ENCODE results near the gene PLA2G2C. TPM values are rescaled to one million over a fixed set of nuclear protein-coding genes. Genes with fewer than 3 reads are reported as not detected.

The PLA2G2C gene
- polyA plus RNA-seq, 4 donors, result 0.14 to 0.21 (median 0.14) TPM; not detected in 1

DNA sequence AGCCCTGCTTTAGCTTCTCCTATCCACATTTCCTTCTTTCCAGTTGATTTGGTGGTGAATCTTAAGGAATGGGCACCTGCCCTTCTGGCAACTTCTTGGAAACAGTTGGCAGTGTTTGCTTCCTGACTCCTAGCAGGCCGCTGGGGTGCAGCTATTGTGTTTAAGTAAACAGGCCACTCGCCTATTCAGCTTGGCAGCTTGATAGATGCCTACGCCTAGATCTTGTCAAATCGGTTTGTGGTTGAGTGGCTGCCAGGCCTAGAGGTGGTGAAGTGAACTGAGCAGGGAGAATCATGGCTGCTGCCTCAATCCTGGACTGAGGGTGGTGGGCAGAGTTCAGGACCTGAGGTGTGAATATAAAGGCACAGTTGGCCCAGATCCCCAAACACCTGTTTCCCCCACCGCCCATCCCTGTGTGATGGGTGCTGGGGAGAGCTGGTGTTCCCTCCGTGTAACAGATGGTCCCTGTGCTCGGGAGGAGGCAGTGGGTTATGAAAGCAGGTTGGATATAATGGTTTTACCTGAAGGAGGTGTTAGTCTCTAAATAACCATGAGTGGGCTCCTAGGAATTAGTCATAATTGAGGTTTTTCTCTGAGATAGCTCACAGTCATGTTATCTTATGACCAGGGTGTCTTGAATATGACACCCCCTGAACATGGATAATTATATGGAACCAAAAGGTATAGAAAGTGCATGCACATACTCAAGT, 940 bp upstream of the PLA2G2C start:
- no peak for DNase-seq (ENCODE audit: low read depth in 4 of 4, low spot score in 2 of 4)

DNA sequence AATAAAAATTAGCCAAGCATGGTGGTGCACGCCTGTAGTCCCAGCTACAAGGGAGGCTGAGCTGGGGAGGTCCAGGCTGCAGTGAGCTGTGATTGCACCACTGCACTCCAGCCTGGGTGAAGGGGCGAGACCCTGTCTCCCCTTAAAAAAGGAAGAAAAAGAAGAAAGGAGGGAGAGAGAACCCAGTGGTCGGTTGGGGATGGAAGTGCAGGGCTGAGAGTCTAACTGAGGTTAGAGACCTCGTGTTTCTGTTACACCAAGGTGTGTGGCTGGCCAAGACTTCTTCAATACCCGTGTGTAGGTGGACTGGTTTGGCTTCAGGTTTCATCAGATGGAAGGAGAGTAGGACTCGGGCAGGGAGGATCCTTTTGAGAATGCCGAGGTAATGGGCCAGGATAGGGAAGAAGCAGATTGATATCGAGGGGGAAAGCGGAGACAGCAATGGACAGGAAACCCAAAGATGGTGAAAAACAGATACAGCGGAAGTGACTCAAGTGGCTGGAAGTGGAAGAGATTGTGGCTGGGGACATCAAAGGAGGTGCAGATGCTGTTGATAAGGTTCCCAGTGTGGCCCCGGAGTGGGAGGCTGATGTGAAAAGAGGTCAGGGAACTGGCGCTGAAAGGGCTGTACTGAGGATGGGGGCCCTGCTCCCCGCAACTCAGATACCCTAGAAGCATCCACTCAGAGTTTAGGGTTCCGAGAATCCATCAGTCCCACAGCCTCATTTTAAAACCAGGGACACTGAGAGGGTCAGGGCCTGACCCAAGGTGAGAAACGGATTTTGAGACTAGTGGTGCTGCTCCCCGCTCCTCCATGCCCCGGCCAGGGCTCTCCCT, 1.1 kb downstream of the PLA2G2C start:
- no peak for DNase-seq (ENCODE audit: low read depth in 4 of 4, low spot score in 2 of 4)

DNA sequence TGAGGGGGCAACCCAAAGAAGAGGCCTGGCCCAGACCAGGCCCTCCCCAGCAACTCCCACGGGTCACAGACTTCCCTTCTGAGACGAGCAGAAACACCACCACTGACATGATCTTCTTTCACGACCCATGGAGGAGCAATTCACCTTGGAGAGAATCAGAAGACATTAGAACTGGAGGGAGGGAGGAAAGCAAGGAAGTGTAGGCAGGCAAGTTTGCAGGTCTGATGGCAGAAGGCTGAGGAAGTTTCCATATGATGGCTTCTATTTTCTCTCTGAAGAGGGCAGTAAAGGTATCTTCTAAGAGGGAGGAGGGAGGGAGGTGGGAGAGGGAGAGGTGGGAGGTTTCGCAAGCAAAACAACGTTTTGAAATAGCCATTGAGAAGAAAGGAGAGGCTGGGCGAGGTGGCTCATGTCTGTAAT, 1.8 kb downstream of the PLA2G2C start:
- DNase-seq (ENCODE audit: low read depth in 4 of 4, low spot score in 2 of 4), result no peak

DNA sequence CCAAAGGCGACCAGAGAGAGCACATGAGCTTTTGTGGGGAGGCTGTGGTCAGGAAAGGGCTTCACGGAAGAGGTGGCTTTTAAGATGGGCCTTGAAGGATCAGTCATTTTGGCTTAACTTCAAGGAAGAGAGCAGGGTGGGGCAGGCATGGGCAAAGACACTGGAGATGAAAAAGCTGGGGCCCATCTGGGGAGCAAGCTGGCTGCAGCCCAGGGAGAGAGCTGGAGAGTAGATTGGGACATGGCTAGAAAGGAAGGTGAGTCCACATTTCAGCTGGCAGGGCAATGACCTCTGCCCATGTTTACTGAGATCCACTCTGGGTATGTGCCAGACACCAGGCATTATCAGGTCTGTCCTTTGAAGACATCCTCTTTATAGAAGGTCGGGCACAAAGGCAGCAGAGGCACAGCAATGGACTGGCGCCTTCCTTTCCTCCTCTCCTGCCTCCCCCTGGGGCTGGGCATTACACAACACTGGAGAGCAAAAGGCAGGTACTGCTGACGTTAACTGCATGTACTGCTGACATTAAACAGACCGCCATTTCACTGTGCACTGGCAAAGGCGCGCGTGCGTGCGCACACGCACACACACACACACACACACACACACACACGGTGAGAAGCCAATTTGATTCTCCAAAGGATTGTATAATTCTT, 2.6 kb downstream of the PLA2G2C start:
- DNase-seq (ENCODE audit: low read depth in 4 of 4, low spot score in 2 of 4), result no peak

DNA sequence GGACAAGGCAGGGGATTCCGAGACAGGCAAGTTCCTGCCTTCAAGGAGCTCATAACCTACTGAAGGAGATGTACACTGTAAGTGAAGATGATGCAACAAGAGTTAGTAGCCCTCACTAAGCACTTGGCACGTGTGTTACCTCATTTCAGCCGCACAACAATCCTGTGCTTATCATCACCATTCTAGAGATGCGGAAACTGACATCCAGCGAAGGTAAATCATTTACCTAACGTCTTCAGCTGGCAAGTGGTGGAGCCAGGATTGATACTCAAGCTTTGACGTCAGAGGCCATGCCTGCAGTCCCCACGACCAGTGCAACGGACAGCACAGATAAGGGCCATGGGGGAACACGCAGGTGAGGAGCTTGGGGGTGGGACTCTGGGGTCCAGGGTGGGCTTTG, 3.3 kb downstream of the PLA2G2C start:
- DNase-seq (ENCODE audit: low read depth in 4 of 4, low spot score in 2 of 4), result no peak

DNA sequence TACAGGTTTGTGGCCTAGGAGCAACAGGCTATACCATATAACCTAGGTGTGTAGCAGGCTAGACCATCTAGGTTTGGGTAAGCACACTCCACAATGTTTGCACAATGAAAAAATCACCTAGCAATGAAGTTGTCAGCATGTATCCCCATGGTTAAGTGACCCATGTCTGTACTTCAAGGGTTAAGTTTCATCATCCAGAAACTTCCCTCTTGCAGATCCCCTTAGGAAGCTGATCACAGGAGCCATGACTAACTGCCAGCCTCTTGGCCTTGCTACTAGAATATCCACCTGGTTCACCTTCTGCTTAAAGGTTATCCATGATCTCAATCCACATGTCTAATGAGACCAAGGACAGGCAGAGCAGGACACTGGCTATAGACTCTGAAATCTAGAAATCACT, 3.9 kb downstream of the PLA2G2C start:
- DNase-seq (ENCODE audit: low read depth in 4 of 4, low spot score in 2 of 4), result no peak

DNA sequence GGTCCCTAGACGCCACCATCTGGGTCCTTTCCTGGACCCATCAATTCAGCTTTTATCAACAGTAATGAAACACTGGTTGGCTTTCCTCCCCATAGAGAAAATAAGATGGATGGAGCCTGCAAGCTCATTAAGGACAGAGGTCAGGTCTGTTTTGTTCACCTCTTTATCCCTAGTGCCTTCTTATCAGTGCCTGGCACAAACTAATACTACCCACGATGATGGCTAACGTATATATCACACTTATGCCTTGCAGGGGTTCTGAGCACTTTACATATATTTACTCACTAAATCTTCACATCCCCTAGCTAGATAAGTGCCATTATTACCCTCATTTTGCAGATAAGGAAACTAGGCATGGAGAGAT, 5.5 kb downstream of the PLA2G2C start:
- DNase-seq (ENCODE audit: low read depth in 4 of 4, low spot score in 2 of 4), result no peak

DNA sequence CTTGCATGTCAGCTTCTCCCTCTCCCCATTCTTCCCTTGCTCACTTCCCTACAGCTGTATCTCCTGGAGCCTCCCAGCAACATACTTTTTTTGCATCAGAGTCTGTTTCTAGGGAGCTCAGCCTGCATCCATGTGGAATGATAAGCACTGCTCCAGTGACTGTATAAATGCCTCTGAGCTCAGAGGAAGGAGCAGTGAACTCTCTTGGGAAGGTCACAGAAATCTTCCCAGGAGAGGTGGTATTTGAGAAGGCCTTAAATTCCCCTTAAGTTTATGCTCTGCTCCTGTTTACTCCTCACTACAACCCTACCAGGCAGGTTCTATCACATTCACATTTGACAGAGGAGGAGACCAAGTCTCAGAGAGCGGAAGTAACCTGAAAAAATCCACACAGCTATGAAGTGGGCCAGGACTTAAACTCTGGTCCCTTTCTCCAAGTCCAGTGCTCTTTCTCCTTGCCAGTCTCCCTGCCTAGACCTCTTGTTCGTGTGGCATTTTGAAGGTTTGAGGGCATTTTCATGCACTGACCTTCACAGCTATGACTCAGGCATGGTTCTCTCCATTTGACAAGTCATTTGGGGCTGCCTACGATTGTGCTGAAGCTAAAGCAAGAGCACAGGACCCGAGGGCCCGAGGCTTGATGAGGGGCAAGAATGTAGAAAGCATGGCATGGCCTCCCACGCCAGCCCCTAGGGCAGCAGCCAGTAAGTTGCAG, 6.0 kb downstream of the PLA2G2C start:
- DNase-seq (ENCODE audit: low read depth in 4 of 4, low spot score in 2 of 4), result no peak

DNA sequence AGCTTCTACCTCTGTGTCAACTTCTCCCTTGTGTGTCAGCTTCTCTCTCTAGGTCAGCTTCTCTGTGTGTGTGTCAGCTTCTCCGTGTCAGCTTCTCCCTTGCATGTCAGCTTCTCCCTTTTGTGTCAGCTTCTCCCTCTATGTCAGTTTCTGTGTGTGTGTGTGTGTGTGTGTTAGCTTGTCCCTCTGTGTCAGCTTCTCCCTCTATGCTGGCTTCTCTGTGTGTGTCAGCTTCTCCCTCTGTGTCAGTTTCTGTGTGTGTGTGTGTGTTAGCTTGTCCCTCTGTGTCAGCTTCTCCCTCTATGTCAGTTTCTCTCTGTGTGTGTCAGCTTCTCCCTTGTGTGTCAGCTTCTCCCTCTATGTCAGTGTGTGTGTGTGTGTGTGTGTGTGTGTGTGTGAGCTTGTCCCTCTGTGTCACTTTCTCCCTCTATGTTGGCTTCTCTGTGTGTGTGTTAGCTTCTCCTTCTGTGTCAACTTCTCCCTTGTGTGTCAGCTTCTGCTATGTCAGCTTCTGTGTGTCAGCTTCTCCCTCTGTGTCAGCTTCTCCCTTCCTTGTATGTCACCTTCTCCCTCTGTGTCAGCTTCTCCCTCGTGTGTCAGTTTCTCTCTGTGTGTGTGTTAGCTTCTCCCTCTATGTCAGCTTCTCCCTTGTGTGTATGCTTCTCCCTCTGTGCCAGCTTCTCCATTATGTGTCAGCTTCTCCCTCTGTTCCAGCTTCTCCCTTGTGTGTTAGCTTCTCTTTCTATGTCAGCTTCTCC, 6.8 kb downstream of the PLA2G2C start:
- no peak for DNase-seq (ENCODE audit: low read depth in 4 of 4, low spot score in 2 of 4)

DNA sequence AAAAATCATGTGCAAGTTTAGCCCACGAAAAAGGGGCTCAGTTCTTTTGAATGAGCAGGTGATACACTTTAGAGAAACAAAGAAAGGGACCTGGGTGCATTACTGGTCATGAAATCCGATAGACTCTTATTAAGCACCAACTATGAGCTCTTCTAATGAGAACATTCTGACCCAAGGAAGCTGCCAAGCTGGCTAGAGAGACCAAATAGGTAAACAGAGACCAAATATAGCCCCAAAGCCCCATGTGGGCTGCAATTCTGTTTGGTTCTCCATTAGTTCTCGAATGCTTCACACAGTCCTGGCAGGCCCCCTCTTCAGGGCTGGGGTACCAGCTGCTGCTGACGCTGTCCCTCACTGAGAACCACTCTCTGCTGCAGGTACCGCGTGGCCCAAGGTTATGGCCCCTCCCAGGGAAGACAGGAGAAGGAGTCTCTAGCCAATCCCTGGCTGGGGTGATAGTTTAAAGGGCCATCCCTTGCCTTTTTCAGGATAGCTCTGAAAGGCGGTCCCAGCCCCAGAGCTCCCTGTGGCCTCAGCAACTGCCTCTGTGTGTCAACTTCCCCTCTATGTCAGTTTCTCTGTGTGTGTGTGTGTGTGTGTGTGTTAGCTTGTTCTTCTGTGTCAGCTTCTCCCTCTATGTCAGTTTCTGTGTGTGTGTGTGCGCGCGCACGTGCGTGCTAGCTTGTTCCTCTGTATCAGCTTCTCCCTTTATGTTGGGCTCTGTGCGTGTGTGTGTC, 7.5 kb downstream of the PLA2G2C start:
- DNase-seq (ENCODE audit: low read depth in 4 of 4, low spot score in 2 of 4), result no peak

DNA sequence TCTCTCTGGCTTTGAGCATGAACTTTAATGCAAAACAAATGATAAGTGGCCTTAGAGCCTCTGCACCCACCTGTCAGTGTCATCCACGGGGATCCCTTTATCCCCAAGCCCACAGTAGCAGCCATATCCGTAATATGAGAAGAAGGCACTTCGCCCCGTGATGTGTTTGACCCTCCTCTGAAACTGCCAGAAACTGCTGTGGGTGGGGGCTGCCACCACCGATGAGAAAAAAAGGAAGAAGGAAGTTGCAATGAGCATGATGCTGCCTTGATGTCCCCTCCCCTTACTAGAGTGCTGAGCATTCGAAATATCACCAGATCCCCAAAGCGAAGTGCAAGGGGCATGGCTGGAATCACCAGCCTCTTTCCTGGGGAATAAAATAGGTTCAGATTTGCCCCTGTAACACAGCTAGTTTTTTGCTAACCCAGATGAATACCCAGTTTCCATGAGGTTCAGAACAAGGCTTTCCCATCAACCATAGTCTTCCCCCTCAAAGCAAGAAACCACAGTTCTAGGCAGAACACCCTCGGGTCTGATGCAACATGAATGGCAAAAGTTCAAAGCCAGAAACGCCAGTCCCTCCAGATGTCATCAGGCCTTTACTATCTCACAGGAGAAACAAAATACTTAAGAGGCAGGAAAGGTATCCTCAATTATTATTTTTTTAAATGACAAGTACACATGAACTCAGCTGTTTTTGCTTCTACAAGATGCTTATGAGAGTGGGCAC, 11.2 kb downstream of the PLA2G2C start:
- DNase-seq (ENCODE audit: low read depth in 4 of 4, low spot score in 2 of 4), result no peak

DNA sequence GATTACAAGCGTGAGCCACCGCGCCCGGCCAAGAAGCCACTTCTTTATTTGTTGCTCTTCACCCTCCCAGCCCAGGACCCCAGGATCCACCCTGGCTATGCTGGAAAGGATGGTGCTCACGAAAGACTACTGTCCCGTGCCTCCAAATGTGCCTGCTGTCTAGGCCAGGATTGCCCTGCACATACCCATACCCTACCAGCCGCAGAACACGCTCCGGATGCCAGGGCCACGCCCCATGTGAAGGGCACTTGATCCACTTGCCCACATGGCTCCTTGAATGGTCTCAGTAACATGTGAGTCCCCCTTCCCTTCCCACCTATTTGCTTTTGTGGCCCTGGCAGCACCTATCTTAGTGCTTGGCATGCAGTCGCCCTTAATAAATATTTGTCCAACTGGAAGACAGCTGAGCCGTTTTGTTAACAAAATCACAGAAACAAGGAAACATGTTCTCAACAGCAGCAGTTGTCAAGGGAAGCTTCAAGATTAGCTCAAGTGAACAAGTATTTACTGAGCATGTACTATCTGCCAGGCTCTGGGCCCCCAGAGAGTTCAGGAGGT, 14.2 kb downstream of the PLA2G2C start:
- DNase-seq (ENCODE audit: low read depth in 4 of 4, low spot score in 2 of 4), result no peak

DNA sequence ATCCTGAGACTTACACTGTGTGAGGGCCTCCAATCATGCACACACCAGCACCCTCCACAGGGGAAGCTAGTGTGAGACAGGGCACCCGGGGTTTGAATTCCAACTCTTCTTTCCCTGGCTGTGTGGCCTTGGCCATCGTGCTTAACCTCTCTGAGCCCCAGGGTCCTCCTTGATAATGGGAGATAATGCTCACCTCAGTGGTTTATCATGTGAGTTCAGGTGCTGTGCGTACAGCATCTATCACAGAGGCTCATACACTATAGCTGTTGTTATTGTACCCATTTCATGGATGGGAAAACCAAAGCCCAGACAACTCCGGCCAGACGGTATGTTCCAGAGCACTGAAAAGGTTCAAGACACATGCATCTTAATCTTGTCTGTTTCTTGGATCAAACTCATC, 16.4 kb downstream of the PLA2G2C start:
- no peak for DNase-seq (ENCODE audit: low read depth in 4 of 4, low spot score in 2 of 4)

DNA sequence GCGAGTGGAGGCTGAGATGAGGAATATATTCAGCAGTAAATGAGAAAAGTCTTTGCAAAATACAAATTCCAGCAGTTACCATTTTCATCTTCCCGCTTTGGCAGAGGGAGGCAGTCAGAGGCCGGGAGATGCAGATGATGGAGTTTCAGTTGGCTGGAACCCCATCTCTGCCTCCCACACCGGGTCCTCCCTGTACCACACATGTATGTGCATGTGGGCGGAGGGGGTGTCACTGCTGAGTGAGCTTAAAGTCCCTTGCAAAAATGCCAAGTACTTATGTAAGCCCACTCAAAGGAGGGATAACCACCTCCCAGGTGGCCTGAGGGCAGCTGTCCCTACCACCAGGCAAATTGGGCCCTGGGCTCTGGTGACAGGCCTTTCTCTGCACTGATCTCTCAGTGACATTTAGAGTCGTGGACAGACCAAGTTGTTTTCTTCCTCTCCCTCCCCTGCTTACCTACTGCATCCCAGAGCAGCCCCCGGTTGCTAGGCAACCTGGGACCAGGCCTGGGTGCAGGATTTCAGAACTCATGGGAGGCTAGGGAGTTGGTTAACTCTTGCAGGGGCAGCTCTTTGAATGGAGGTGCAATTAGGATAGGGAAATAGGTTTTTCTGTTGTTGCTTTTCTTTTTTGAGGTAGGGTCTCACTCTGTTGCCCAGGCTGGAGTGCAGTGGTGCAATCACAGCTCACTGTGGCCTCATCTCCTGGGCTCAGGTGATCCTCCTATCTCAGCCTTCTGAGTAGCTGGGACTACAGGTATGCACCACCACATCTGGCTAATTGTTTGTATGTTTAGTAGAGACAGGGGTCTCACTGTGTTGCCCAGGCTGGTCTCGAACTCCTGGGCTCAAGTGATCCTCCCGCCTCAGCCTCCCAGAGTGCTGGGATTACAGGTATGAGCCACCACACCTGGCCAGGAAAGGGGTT, 17.5 kb downstream of the PLA2G2C start:
- peak in 1 of 4 donors; percentile 24 for DNase-seq (ENCODE audit: low read depth in 4 of 4, low spot score in 2 of 4)

DNA sequence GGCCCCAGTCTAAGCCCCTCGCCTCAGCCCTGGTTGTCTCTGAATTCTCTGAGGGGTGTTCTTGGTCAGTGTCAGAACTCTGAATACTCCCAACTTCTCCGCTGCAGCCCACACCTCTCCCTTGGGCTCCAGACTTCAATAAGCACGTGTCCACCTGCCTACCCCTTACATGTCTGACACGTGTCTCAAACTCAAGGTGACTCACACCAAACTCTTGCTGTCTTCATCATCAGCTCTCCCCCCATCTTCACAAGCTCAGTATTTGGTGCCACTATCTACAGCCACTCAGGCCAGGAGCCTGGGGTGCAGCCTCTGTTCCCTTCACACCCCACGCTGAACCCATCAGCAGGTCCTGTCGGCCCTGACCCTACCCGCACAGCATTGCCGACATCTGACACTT, 19.2 kb downstream of the PLA2G2C start:
- no peak for DNase-seq (ENCODE audit: low read depth in 4 of 4, low spot score in 2 of 4)

DNA sequence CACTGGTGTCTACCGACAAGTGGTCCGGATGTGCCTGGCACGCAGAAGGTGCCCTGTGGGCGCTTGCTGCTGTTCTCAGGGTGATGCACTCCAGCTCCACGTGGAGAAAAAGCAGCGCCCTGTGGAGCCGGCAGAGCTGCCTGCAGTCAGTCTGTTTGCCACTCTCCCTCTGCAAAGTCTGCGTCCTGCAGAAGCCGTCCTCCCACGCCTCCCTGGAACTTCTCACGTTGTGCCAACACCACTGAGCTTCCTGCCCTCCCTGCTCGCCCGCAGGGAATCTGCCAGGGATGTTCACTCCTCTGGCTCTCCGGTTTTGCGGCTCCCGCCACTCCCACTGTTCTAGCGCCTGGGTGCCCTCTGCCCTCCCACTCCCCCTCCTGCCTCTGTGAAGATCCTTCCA, 20.3 kb downstream of the PLA2G2C start:
- no peak for DNase-seq (ENCODE audit: low read depth in 4 of 4, low spot score in 2 of 4)

DNA sequence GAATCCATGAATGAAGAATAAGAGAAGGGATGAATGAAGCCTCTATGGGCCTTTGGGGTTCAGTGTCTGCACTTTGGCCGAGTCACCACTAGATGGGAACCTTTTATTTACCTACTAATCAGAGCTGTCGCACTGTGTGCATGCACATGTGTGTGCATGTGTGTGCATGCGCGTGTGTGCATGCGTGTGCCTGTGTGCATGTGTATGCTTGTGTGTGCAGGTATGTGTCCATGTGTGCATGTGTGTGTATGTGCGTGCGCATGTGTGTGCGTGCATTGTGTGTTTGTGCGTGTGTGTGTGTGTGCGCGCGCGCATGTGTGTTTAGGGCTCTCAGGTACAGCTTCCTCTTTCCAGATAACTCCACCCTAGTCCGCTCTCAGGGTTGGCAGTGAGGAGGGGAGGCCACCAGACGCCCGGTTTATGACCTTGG, 20.8 kb downstream of the PLA2G2C start:
- DNase-seq (ENCODE audit: low read depth in 4 of 4, low spot score in 2 of 4), result no peak

Measured in left renal cortex interstitium (tissue), 4 donors.